Caco-2 (cell line): ENCODE measurements around the gene ABCB8. TPM values are rescaled to one million over a fixed set of nuclear protein-coding genes. Genes with fewer than 3 reads are reported as not detected.
A peak's percentile ranks its signal among the peaks of the same experiment; 100 is the strongest.

Source experiments
- BruUV-seq: library from RNA; stranded (reverse); fragments of 400-500 nt; replicated peaks from 2 replicates; lab custom pipeline; 2021; lab: Mats Ljungman, UMichigan
- CTCF ChIA-PET: fragments of 300-600 bp; sonication (Branson Sonifier 250); formaldehyde crosslinking; loops from one replicate; lab custom pipeline; 2022; ENCODE audit warnings: antibody characterized with exemption; lab: Charles Lee
- POLR2A ChIA-PET: fragments of 300-600 bp; sonication (Branson Sonifier 250); formaldehyde crosslinking; loops from one replicate; lab custom pipeline; 2022; ENCODE audit warnings: antibody characterized with exemption; lab: Charles Lee
- DNase-seq, 2 experiments: peaks; one replicate each; pipeline versions ENCODE4 v3.0.0 to v3.0.0-alpha.2; 2020 to 2022
- H3K27me3 ChIP-seq: replicated peaks from 2 replicates; pipeline ENCODE4 v1.6.0; 2011; ENCODE audit warnings: low read length; ENCODE audit not compliant: control insufficient read depth, insufficient read depth
- H3K36me3 ChIP-seq: 2 replicates; pipeline ENCODE4 v1.5.1; 2011; ENCODE audit warnings: low read length; ENCODE audit not compliant: control insufficient read depth, insufficient read depth
- H3K4me1 ChIP-seq: fragments of 250-450 bp; sonication (Bioruptor Pico); 2 replicates; pipeline ENCODE4 v1.5.1; 2020; ENCODE audit warnings: mild to moderate bottlenecking
- H3K4me3 ChIP-seq: 2 replicates; pipeline ENCODE4 v1.5.1; 2011; ENCODE audit warnings: low read depth, mild to moderate bottlenecking, control low read depth, low read length
- H3K9me3 ChIP-seq: fragments of 250-450 bp; sonication (Bioruptor Pico); 2 replicates; pipeline ENCODE4 v1.5.1; 2020; ENCODE audit warnings: mild to moderate bottlenecking, moderate library complexity
- H3K27ac Mint-ChIP-seq: one replicate; pipeline ENCODE4 v1.8.0; 2022; ENCODE audit warnings: mixed read lengths; ENCODE audit not compliant: unreplicated experiment
- H3K27me3 Mint-ChIP-seq: one replicate; pipeline ENCODE4 v1.8.0; 2022; ENCODE audit warnings: mixed read lengths; ENCODE audit not compliant: insufficient read depth, unreplicated experiment
- H3K36me3 Mint-ChIP-seq: one replicate; pipeline ENCODE4 v1.8.0; 2022; ENCODE audit warnings: mild to moderate bottlenecking, mixed read lengths; ENCODE audit not compliant: insufficient read depth, unreplicated experiment
- H3K4me1 Mint-ChIP-seq: one replicate; pipeline ENCODE4 v1.8.0; 2022; ENCODE audit warnings: low read depth, mixed read lengths; ENCODE audit not compliant: unreplicated experiment
- H3K4me3 Mint-ChIP-seq: one replicate; pipeline ENCODE4 v1.8.0; 2022; ENCODE audit warnings: mild to moderate bottlenecking, moderate library complexity, mixed read lengths; ENCODE audit not compliant: unreplicated experiment
- H3K9me3 Mint-ChIP-seq: one replicate; pipeline ENCODE4 v1.8.0; 2022; ENCODE audit warnings: mixed read lengths; ENCODE audit not compliant: unreplicated experiment
- intact Hi-C: fragments of 100-400 bp; cut with micrococcal nuclease; formaldehyde crosslinking; loops from one replicate; pipeline ENCODE4 v1.10.0; 2022; ENCODE audit not compliant: unreplicated experiment
- total RNA-seq: library from RNA; stranded (reverse); gene quantifications from 2 replicates; pipeline ENCODE4 v1.2.3, GENCODE V29; 2022
- TF ChIP-seq, protein P1 (sequence below), 2 experiments: fragments of 200-600 bp in 1 of 2; IDR thresholded peaks; 1 replicate in 1 of 2; 2 replicates in 1 of 2; pipeline versions ENCODE4 v1.5.1 to v1.8.0; 2011 to 2022; ENCODE audit warnings: antibody characterized with exemption in 1 of 2, control low read depth in 1 of 2, inconsistent platforms in 1 of 2, low read depth in 1 of 2, low read length in 1 of 2, mild to moderate bottlenecking in 1 of 2, moderate library complexity in 1 of 2; ENCODE audit not compliant: insufficient read depth in 1 of 2, severe bottlenecking in 1 of 2, unreplicated experiment in 1 of 2

The ABCB8 gene
- total RNA-seq, 1 experiment from 2014 or later: 30.8 TPM

- H3K27ac Mint-ChIP-seq: no peak overlapping the region
- Histone ChIP-seq H3K27me3 (no peaks in the 10 kb centered on the region; the same call in 1 of the 2 replicates), H3K4me1 (no peaks in the 10 kb centered on the region), H3K4me3 (no peak overlapping the region), H3K9me3 (peaks cover 14% of the 10 kb centered on the region), H3K36me3 (no peaks in the 10 kb centered on the region)
- H3K4me3 Mint-ChIP-seq: no peak overlapping the region
- peak in 1 of 2 experiments; percentile 39 for DNase-seq
- no TSS peak for BruUV-seq
- H3K9me3 Mint-ChIP-seq: peaks cover 19% of the 10 kb centered on the region
- H3K4me1 Mint-ChIP-seq: no peaks in the 10 kb centered on the region
- TF ChIP-seq, protein P1, sequence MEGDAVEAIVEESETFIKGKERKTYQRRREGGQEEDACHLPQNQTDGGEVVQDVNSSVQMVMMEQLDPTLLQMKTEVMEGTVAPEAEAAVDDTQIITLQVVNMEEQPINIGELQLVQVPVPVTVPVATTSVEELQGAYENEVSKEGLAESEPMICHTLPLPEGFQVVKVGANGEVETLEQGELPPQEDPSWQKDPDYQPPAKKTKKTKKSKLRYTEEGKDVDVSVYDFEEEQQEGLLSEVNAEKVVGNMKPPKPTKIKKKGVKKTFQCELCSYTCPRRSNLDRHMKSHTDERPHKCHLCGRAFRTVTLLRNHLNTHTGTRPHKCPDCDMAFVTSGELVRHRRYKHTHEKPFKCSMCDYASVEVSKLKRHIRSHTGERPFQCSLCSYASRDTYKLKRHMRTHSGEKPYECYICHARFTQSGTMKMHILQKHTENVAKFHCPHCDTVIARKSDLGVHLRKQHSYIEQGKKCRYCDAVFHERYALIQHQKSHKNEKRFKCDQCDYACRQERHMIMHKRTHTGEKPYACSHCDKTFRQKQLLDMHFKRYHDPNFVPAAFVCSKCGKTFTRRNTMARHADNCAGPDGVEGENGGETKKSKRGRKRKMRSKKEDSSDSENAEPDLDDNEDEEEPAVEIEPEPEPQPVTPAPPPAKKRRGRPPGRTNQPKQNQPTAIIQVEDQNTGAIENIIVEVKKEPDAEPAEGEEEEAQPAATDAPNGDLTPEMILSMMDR (IDR thresholded peaks at IDR 0.05; ENCODE audit: insufficient read depth in 1 of 2, low read depth in 1 of 2, low read length in 1 of 2, severe bottlenecking in 1 of 2, unreplicated experiment in 1 of 2): peak; percentile 52 to 56
- no peaks in the 10 kb centered on the region for H3K36me3 Mint-ChIP-seq
- CTCF ChIA-PET: interaction anchor here (0.6 to 0.7 kb wide), 2 partner anchors 23 to 164 kb away, joined by 4 to 8 read pairs; no protein-coding TSS in a partner anchor
- intact Hi-C loops: loop anchor here (5.0 kb wide), 1 partner anchor 211 kb away; no protein-coding TSS in a partner anchor
- POLR2A ChIA-PET: no interaction called here
- H3K27me3 Mint-ChIP-seq: no peaks in the 10 kb centered on the region
Observed at GRCh38 chr7:150988230-150989226, 39.7 kb upstream of the ABCB8 start.

GRCh38 chr7:150989456-150989855, 38.8 kb upstream of the ABCB8 start:
- Mint-ChIP-seq H3K27me3 (no peaks in the 10 kb centered on the region), H3K27ac (no peak overlapping the region), H3K36me3 (no peaks in the 10 kb centered on the region), H3K9me3 (peaks cover 19% of the 10 kb centered on the region), H3K4me3 (no peak overlapping the region), H3K4me1 (no peaks in the 10 kb centered on the region)
- TF ChIP-seq, protein P1 (IDR thresholded peaks at IDR 0.05; ENCODE audit: insufficient read depth in 1 of 2, low read depth in 1 of 2, low read length in 1 of 2, severe bottlenecking in 1 of 2, unreplicated experiment in 1 of 2): no peak
- intact Hi-C loops: loop anchor here (5.0 kb wide), 1 partner anchor 212 kb away; no protein-coding TSS in a partner anchor
- ChIA-PET POLR2A (no interaction called here), CTCF (interaction anchor here (0.6 to 0.7 kb wide), 2 partner anchors 24 to 164 kb away, joined by 4 to 8 read pairs; no protein-coding TSS in a partner anchor)
- no peak for DNase-seq
- no peaks in the 10 kb centered on the region; the same call in 1 of the 2 replicates for H3K27me3 ChIP-seq
- no peak overlapping the region for H3K4me3 ChIP-seq
- H3K36me3 ChIP-seq: no peaks in the 10 kb centered on the region
- H3K9me3 ChIP-seq: peaks cover 14% of the 10 kb centered on the region
- BruUV-seq: no TSS peak
- no peaks in the 10 kb centered on the region for H3K4me1 ChIP-seq

GRCh38 chr7:150990416-150991186, 37.6 kb upstream of the ABCB8 start, which contains the start of gene NOS3:
Gene NOS3 (plus strand): TSS chr7:150991017. CDS start chr7:150993804, 2,787 bp downstream.
- no peaks in the 10 kb centered on the region for H3K36me3 Mint-ChIP-seq
- no peak within 1 kb of the TSS for H3K4me3 Mint-ChIP-seq
- ChIA-PET POLR2A (no interaction called here), CTCF (interaction anchor here (0.6 kb wide), 1 partner anchor 562 kb away, joined by 3 read pairs; no protein-coding TSS in a partner anchor)
- Histone ChIP-seq H3K36me3 (no peaks in the 10 kb centered on the region), H3K27me3 (no peaks in the 10 kb centered on the region; the same call in 1 of the 2 replicates), H3K4me3 (no peak within 1 kb of the TSS), H3K4me1 (no peaks in the 10 kb centered on the region), H3K9me3 (peaks cover 14% of the 10 kb centered on the region)
- intact Hi-C loops: no loop called here
- BruUV-seq: no TSS peak
- TF ChIP-seq, protein P1 (IDR thresholded peaks at IDR 0.05; ENCODE audit: insufficient read depth in 1 of 2, low read depth in 1 of 2, low read length in 1 of 2, severe bottlenecking in 1 of 2, unreplicated experiment in 1 of 2): no peak
- no peak for DNase-seq
- no peaks in the 10 kb centered on the region for H3K27me3 Mint-ChIP-seq
- peaks cover 19% of the 10 kb centered on the region for H3K9me3 Mint-ChIP-seq
- H3K27ac Mint-ChIP-seq: no peak within 1 kb of the TSS
- no peaks in the 10 kb centered on the region for H3K4me1 Mint-ChIP-seq
